GM18502 (cell line): Measurements from ENCODE around the gene EFCAB12.
A peak's percentile ranks its signal among the peaks of the same experiment; 100 is the strongest.
"Not testable (repeated sequence)": the region's sequence is repeated elsewhere in the genome, so short reads cannot be mapped to it uniquely, and the experiment has no call there.

Source experiments
- ATAC-seq: cut with Tn5 transposase; IDR thresholded peaks from one replicate; pipeline ENCODE4 v1.9.1; 2021; ENCODE audit warnings: mild to moderate bottlenecking; ENCODE audit not compliant: unreplicated experiment, poor library complexity

Gene EFCAB12

DNA sequence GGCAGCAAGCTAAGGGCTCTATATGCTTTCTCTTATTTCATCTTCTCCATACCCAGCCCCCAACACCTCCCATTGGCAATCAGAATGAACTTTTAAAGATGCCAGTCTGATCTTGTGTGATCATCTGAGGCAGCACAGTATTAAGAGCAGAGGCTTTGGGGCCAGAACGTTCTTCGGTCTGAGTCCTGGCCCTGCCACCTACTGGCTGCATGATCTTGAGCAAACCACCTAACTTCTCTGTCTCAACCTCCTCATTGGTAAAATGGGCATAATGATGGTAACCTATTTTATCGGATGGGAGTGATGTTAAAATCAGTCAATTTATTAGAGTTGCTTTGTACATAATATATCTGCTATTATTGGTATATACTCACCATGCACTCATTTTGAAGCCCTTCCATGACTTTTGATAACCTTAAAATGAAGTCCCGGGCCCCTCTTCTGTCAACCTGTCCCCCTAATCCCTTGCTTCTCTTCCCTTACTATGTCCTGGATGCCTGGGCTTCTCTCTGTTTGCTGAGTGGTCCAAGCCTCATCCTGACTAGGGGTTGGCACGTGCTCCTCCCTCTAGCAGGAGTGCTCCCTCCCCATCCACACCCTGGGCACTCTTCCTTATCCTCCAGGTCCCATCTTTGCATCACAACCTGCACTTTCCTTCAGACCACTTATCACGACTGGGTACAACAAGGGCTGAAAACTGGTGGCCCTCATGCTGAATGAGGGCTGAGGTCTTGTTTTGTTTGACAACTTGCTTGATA is 6.3 kb downstream of the EFCAB12 start:
- no peak for ATAC-seq

DNA sequence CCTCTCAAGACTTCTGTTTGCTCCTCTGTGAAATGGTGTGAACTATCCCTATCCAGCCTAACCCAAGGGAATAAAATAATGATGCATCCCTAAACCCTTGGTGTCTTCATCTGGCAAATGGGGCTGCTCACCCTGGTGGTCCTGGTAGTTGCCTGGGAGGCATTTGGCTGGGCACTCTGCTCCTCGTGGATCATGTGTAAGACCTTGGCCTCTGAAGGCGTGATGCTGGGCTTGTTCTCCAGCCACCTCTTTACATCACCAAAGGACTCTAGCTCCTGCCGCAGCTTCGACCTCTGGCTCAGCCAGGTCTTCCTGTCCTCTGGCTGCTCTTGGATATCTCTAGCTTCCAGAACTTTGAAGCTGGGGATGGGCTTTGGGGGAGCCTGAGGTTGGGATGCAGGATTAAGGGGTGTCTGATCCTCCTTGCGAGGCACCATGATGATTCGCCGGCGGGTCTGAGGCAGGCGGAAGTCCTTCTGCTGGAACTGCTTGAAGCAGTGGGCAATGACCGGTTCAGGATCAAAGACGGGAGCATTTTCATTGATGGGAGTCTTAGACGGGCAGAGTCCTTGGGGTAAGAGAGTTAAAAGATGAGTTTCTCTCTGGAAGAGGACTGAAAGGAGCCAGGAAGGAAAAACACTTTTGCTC is 7.1 kb downstream of the EFCAB12 start:
- no peak for ATAC-seq

DNA sequence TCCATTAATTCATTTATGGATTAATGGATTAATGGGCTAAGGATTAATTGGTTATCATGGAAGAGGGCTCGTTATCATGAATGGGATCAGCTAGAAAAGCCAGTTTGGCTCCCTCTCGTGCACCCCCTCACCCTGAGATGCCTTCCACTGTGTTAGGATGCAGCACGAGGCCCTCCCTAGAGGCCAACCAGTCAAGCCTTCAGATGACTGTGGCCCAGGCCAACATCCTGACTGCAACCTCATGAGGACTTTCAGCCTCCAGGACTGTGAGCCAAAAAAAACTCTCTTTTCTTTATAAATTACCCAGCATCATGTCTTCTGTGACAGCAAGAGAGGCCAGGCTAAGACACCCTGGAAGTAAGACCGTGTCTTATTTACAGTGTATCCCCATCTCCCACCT is 9.0 kb downstream of the EFCAB12 start:
- no peak for ATAC-seq

DNA sequence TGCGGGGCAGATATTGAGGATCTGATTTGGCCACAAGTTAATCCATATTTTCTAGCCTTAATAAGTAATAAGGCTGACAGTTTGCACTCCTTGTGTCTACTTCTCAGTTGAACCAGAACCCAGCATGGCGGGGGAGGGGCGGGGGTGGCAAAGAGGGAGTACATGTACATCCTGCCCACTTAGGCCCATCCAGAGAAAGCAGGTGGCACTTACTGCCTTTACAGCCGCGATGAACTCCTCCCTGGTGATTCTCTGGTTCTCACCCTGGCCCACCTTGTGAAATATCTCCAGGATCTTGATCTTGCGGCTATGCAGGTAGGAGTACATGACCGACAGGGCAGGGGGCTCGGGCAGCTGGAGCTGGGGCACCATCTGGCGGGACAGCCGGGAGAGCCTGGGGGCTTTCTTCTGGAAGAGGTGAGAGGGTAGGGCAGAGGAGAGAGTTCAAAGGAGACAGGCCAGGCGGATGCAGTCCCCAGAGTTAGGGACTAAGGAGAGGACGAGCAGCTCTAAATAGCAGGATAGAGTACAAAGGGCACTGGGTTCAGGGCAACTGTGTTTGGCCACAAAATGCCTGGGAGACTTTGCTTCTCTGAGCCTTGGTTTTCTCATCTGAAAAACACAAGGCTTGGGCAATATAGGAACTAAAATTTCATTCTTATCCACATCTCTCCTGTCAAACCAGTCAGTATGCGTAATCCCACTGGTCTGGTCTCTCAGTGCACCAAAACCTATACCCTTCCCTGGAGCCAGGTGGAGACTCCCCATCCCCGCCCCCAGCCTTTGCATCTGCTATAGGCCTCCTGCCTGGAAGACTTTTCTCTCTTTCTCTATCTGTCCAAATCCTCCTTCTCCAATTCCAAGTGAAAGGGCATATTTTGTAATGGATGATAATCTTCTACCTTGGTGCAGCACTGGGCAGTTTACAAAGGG is 10.1 kb downstream of the EFCAB12 start:
- no peak for ATAC-seq

DNA sequence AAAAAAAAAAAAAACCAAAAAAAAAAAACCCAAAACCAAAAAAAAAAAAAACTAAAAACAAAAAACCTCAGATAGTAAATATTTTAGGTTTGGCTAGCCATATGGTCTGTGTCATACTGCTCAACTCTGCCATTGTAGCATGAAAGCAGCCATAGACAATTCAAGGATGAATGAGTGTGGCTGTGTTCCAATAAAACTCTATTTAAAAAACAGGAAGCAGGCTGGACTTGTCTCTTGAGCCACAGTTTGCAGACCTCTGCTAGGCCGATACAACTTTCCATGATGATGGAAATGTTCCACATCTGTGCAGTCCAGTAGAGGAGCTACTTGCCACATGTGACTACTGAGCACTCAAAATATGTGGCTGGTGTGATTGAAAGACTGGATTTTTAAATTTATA is 11.1 kb downstream of the EFCAB12 start:
- no peak for ATAC-seq

DNA sequence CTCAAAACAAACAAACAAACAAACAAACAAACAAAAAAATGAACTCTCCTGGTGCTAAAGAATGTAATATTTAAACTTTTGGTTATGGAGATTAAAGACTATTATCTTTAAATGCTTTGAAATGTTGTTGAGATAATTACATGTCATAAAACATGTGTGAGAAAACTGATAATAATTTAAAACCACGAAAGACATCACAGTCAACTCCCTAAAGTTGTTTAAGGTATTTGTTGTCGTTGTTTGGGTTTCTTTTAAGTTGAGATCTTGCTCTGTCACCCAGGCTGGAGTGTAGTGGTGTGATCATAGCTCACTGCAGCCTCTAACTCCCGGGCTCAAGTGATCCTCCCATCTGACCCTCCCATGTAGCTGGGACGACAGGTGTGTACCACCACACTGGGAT is 12.0 kb downstream of the EFCAB12 start:
- no peak for ATAC-seq

DNA sequence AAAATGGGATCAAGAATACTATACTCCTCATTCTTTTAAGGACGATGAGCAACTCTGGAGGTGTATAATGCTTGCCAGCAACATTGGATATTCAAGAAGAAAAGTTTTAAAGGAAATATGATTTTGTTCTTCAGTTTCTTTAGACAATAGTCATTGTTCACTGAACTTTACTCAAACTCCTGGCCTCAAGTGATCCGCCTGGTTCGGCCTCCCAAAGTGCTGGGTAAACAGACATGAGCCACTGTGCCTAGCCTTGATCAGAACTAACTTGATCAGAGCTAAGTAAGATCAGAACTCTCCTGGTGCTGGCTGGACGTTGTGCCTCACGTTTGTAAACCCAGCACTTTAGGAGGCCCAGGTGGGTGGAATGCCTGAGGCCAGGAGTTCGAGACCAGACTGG is 12.6 kb downstream of the EFCAB12 start:
- no peak for ATAC-seq

DNA sequence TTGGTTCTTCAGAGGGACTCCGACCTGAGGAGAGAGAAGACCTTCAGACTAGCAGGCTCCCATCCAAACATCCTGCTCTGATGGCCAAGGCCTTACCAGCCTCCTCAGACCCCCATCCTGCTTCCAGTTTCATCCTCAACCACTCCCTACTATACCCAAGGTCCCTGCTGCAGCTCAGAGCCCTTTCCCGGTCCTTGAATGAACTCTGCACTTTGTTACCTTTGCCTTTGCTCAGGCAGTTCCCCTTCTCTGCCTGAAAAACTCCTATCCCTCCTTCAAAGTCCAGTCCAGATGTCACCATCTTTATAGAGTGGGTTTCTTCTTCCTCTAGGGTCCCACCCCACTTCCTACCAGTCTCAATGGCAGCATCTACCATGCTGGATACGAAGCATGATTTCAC is 13.1 kb downstream of the EFCAB12 start:
- ATAC-seq = no peak

DNA sequence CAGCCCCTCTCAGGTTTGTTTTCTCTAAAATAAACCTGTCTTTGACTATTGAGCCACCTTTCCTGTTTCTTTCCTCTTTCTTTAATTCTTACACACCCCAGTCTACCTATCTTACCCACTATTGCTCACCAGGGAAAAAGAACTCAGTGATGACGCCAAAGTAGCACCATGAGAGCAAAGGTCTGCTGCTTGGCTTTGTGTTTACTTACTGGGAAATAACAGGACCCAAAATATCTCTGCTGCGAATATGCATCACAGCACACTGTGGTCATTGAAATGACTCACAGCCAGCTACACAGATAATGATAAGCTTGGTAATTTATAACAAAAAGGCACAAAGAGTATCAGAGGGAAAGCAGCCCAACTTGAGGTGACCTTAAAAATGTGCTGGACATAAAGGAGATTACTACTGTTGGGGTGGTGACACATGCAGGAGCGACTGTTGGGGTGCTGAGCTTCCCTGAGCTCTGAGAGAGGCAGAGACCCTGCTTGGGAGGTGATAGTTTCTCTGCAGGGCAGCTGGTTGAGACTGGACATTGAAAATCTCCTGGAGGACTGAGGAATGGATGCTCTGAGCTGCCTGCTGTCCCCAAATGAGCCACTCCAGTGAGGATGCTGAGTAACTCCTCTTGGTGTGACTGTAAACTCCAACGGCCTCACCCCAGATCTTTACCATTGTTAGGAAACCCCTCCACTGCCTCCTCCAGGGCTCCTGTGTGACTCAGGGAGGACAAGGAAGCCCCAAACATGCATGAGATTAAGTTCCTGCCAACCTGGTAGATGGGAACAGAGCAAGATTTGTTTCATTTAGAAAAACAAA is 14.5 kb downstream of the EFCAB12 start:
- peak; percentile 60 for ATAC-seq

DNA sequence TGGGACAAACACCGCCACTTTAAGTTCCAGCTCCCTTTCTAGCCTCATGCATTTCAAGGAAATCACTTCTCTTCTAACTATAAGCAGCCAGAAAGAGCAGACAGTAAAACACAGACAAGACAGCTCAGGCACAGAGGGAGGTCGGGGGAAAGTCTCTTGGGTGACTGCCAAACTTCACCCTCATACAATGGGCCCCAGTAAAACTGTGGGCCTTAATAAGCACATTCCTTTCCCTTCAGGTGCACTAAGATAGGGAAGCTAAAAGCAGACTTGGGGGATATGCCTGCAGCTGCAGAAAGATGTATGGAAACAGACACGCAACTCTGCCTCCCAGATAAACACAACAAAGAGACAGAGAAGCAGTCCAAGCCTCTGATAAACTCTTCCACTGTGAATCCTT is 15.2 kb downstream of the EFCAB12 start:
- not testable (repeated sequence) for ATAC-seq

DNA sequence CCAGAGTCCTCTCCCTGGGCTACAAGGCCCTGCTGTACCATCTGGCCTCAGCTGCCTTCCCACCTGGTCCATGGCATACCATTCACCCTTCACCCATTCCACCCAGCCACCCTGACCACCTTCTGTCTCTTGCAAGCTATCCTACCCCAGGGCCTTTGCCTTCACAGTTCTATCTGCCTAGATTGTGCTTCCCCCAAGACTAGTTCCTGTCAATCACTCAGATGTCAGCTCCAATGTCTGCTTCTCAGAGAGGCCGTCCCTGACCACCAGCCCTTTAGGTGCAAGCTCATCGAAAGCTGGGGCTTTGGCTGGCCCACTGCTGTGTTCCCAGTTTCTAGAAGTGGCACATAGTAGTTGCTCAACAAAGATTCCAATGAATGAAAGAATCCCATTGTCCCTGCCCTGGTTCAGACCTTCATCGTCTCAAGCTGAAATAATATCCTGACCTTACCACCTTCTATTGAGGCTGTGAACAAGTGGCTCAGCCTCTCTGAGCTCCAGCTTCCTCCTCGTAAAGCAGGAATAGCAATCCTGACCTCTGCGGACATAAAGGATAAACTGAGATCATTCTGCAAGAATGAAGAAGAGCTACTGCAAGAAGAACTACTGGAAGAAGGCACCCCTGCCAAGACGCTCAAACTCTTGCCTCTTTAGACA is 15.8 kb downstream of the EFCAB12 start:
- no peak for ATAC-seq

DNA sequence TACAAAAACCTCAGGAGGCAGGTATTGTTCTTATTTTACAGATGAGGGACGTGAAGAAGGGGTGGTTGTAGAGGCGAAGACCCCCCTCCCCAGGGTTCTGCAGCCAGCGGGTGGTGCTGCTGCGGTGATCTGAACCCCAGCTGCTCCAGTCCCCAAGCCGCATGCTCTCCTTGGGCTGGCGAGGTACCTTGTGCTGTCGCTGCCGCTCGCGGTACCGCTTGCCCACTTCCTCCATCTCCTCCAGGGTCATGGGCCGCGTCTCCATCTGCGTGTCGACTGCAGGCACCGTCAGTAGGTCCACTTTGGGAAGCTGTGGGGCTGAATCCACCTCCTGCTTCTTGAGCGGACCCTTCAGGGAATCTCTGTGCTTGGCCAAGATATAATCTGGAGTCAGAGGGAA is 17.5 kb downstream of the EFCAB12 start:
- ATAC-seq = no peak

DNA sequence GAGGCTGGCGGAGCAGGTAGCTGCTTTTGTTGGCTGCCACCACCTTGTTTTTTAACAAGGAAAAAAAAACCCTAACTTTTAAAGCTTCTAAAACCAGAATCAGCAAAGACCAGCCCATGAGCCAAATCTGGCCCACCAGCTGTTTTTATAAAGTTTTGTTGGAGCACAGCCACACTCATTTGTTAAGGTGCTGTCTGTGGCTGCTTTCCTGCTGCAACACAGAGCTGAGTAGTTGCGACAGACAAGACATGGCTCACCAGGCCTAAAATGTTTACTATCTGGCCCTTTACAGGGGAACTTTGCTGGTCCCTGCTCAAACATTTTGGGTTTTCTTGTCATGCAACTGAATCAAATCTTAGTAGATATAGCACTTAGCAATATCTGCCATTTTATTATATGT is 18.9 kb downstream of the EFCAB12 start:
- ATAC-seq = no peak

DNA sequence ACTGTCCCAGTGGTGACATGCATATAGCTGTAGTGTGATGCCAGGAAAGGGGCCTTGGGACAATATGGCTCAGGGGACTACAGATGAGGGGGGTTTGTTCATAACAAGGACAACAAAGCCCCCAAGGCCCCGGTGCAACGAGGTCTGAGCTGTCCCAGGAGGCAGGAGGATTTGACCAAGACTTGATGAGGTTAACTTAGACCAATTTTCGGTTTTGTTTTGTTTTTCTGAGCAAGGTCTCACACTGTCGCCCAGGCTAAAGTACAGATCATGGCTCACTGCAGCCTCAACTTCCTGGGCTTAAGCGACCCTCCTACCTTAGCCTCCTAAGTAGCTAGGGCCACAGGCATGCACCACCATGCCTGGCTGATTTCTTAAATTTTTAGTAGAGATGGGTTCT is 23.8 kb downstream of the EFCAB12 start:
- ATAC-seq = no peak

DNA sequence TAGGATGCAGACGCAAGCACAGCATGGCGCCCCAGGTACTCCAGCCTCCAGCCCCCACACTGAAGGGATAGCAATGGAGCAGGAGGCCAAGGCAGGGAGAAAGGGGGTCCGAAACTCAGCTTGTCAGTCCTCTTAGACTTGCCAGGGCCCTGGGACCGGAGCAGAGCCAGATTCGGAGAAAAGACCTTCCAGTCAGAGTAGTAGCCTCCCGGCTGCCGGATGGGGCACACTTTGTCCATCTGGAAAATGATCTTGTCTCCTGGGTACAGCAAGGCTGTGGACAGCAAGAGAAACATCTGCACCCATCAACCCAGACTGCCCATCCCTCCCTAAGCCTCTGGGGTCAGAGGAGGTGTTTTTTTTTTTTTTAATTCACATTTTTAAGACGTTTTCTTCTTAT is 24.3 kb downstream of the EFCAB12 start:
- ATAC-seq = no peak

DNA sequence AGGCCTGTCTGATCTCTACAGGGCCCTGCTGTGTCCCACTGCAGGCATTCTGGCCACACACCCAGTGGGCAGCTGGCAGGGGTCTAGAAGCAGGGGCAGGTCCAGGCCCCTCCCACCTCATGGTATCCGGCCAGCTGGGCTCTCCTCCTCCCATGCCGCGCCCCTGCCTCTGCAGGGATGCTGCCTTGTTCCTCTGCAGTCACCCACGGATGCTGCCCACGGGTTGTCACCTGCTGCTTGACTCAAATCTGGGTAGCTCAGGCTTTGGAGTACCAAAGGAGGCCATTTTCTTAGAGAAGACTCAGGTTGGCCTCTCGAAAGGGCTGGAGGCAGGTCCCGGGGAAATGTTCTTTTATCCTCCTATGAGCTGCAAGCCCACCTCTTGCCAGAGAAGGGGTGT is 25.0 kb downstream of the EFCAB12 start:
- no peak for ATAC-seq

DNA sequence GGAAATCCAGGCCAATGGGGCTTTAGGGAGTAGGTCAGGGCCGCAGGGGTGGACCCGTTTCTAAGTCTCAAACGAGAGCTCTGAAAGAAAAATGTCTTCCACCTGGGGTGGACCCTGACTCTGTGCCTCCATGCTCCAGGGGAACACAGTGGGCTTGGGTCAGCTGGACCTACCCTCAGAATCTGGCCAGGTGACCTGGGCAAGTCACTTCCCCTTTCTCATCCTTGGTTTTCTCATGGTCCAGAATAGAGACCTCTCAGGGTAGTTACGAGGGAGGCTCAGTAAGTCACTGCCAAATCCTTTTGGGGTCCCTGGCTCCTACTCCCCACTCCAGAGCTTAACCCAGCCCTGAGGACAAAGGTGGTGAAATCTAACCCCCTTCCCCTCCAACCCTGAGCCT is 25.8 kb downstream of the EFCAB12 start:
- no peak for ATAC-seq

DNA sequence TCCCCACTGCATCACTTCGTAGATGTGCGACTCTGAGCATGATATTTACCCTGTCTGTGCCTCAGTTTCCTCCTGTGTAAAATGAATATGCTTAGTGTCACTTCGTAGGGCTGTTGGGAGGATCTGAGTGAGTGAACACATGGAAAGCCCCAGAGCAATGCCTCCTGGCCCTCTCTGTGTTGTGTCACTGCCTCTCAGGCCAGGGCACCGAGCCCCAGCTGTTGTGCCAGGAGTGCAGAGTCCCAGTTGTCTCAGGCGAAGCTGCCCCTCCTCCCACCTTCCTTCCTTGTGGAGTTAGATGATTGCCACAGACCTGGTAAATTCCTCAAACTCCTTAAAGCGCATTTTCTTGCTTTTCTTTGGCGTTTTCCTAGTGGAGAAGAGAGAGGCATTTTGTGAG is 26.2 kb downstream of the EFCAB12 start:
- no peak for ATAC-seq

DNA sequence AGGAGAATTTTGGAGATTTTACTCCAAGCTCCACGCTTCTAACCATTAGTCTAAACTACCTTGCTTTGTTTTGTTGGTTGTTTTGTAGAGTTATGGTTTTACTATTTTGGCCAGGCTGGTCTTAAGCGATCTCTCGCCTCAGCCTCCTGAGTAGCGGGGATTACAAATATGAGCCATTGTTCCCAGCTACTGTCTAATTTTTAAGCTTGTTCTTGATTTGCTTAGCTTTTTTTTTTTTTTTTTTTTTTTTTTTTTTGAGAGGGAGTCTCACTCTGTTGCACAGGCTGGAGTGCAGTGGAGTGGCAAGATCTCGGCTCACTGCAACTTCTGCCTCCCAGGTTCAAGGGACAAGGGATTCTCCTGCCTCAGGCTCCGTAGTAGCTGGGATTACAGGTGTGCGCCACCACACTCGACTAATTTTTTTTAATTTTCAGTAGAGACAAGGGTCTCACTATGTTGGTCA is 28.5 kb downstream of the EFCAB12 start:
- ATAC-seq = peak; percentile 7
